B cell (primary cell): ENCODE data around the gene CINP. TPM values are rescaled to one million over a fixed set of nuclear protein-coding genes. Genes with fewer than 3 reads are reported as not detected.

Experiments used
- ATAC-seq: fragments of 200-7000 bp; cut with Tn5 transposase; one replicate; pipeline ENCODE4 v1.10.0; 2021; ENCODE audit warnings: low read depth, mild to moderate bottlenecking, moderate number of reproducible peaks, moderate library complexity
- CTCF ChIA-PET: fragments of 350-600 bp; sonication (Branson Sonifier 250); formaldehyde crosslinking; loops from one replicate; lab custom pipeline; 2021; ENCODE audit warnings: antibody characterized with exemption, inconsistent platforms; lab: Charles Lee
- POLR2A ChIA-PET: fragments of 350-600 bp; sonication (Branson Sonifier 250); formaldehyde crosslinking; loops from one replicate; lab custom pipeline; 2021; ENCODE audit warnings: antibody characterized with exemption; lab: Charles Lee
- DNase-seq: peaks from one replicate; pipeline ENCODE4 v3.0.0; 2013
- H2AFZ ChIP-seq: 2 replicates; pipeline ENCODE4 v1.6.1; 2012; ENCODE audit warnings: mild to moderate bottlenecking, low read depth, low read length; ENCODE audit not compliant: insufficient read depth, poor library complexity, severe bottlenecking
- H3K27ac ChIP-seq, 2 donors: 1 replicate in 1 of 2; 2 replicates in 1 of 2; pipeline ENCODE4 v1.5.1; 2012 to 2013; ENCODE audit warnings: low read length in 2 of 2, mild to moderate bottlenecking in 2 of 2, moderate library complexity in 1 of 2
- H3K27me3 ChIP-seq, 4 experiments: fragments of 200-600 bp in 1 of 4; sonication (generic) in 1 of 4; replicated peaks in 1 of 4; 1 replicate in 2 of 4; 2 replicates in 2 of 4; pipeline versions ENCODE4 v1.6.1 to v1.7.0; 2013 to 2016; ENCODE audit warnings: low read length in 3 of 4, mild to moderate bottlenecking in 2 of 4, mixed read lengths in 1 of 4, moderate library complexity in 1 of 4; ENCODE audit not compliant: insufficient read depth in 4 of 4, control insufficient read depth in 3 of 4; ENCODE audit errors: control extremely low read depth in 1 of 4
- H3K36me3 ChIP-seq, 2 experiments: replicated peaks in 1 of 2; 1 replicate in 1 of 2; 2 replicates in 1 of 2; pipeline versions ENCODE4 v1.6.1 to v1.7.1; 2013; ENCODE audit warnings: low read length in 1 of 2; ENCODE audit not compliant: insufficient read depth in 2 of 2, control insufficient read depth in 1 of 2; ENCODE audit errors: control extremely low read depth in 1 of 2, extremely low read depth in 1 of 2
- H3K4me1 ChIP-seq, 2 donors: fragments of 200-600 bp in 1 of 2; sonication (generic) in 1 of 2; 1 replicate in 1 of 2; 2 replicates in 1 of 2; pipeline versions ENCODE4 v1.5.1 to v1.6.1; 2013 to 2017; ENCODE audit warnings: low read length in 2 of 2; ENCODE audit not compliant: control insufficient read depth in 2 of 2, insufficient read depth in 2 of 2
- H3K4me2 ChIP-seq: replicated peaks from 2 replicates; pipeline ENCODE3; 2012; ENCODE audit warnings: mild to moderate bottlenecking, low read depth, low read length; ENCODE audit not compliant: poor library complexity, severe bottlenecking
- H3K4me3 ChIP-seq, 5 experiments: fragments of 200-600 bp in 1 of 5; sonication (generic) in 1 of 5; 1 replicate in 3 of 5; 2 replicates in 2 of 5; pipeline versions ENCODE4 v1.5.1 to v1.7.0; 2011 to 2016; ENCODE audit warnings: low read length in 4 of 5, mild to moderate bottlenecking in 4 of 5, low read depth in 2 of 5, control low read depth in 1 of 5, moderate library complexity in 1 of 5; ENCODE audit not compliant: insufficient read depth in 1 of 5; ENCODE audit errors: control extremely low read depth in 1 of 5, extremely low read depth in 1 of 5
- H3K79me2 ChIP-seq: fragments of 200-600 bp; sonication (generic); one replicate; pipeline ENCODE4 v1.6.0; 2016; ENCODE audit warnings: low read length; ENCODE audit not compliant: control insufficient read depth, insufficient read depth
- H3K9ac ChIP-seq: fragments of 200-600 bp; sonication (generic); 2 replicates; pipeline ENCODE4 v1.6.1; 2017; ENCODE audit warnings: mild to moderate bottlenecking, low read length, moderate library complexity
- H3K9me3 ChIP-seq, 3 donors: one replicate each; pipeline versions ENCODE4 v1.6.1 to v1.7.1; 2013; ENCODE audit warnings: low read length in 2 of 3; ENCODE audit not compliant: control insufficient read depth in 2 of 3, insufficient read depth in 1 of 3; ENCODE audit errors: control extremely low read depth in 1 of 3
- H4K20me1 ChIP-seq: 2 replicates; pipeline ENCODE4 v1.6.0; 2012; ENCODE audit warnings: mild to moderate bottlenecking, low read length; ENCODE audit not compliant: insufficient read depth, control insufficient read depth, poor library complexity, severe bottlenecking
- H3K27ac Mint-ChIP-seq: one replicate; pipeline ENCODE4 v1.8.0; 2021; ENCODE audit warnings: mixed read lengths
- H3K27me3 Mint-ChIP-seq: one replicate; pipeline ENCODE4 v1.8.0; 2021; ENCODE audit warnings: mixed read lengths
- H3K4me1 Mint-ChIP-seq: one replicate; pipeline ENCODE4 v1.8.0; 2021; ENCODE audit warnings: mixed read lengths
- H3K4me3 Mint-ChIP-seq: one replicate; pipeline ENCODE4 v1.8.0; 2021; ENCODE audit warnings: mixed read lengths
- H3K9me3 Mint-ChIP-seq: one replicate; pipeline ENCODE4 v1.8.0; 2022; ENCODE audit warnings: mixed read lengths; ENCODE audit not compliant: insufficient read depth
- CTCF ChIP-seq: fragments of 200-600 bp; IDR thresholded peaks from one replicate; pipeline ENCODE4 v1.8.0; 2022; ENCODE audit warnings: antibody characterized with exemption, mild to moderate bottlenecking
- EZH2 ChIP-seq: IDR thresholded peaks from 2 replicates; pipeline ENCODE4 v1.6.1; 2012; ENCODE audit warnings: borderline replicate concordance, low read depth, mild to moderate bottlenecking, moderate library complexity, low read length; ENCODE audit not compliant: insufficient read depth, poor library complexity, severe bottlenecking
- WGBS: methylation state at CpG from one replicate; pipeline ENCODE4 v1.1.5; 2013; ENCODE audit warnings: missing lambda C conversion rate; ENCODE audit not compliant: insufficient coverage; 5-methylcytosine and 5-hydroxymethylcytosine counted together
- intact Hi-C: fragments of 100-400 bp; cut with micrococcal nuclease; formaldehyde crosslinking; loops from one replicate; pipeline ENCODE4 v1.10.0; 2022
- polyA plus RNA-seq: library from polyadenylated mRNA; depleted of rRNA; stranded (reverse); fragments of >200 nt; gene quantifications from 2 replicates; pipeline ENCODE4 v1.2.3, GENCODE V29; 2012
- total RNA-seq, 2 donors: library from RNA; stranded (reverse); fragments of 120-200 nt in 1 of 2; gene quantifications; 1 replicate in 1 of 2; 2 replicates in 1 of 2; pipeline versions ENCODE4 v1.2.3 to v1.2.4, GENCODE V29; 2013 to 2022

CINP gene
- total and polyA plus RNA-seq, 2 donors (not counting 1 experiment from before 2014, with no cell fraction given) = 21.9 to 28.8 TPM

DNA sequence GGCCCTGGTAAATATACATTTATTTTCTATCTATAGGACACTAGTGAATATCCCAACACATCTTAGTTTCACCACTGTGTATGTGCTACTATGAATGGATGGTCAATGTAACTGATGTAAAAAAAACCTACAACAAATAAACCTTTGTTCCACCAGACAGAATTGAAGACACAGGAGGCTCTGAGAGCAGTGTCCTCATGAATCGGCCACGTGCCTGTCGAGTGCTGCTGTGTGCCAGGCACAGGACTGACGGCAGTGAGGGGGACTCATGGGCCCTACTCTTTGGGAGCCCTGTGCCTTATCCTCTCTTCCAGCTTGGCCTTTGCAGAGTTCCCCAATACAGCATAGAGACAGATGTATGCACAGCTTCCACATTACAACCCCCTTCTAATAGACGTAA lies 18.2 kb downstream of the CINP start:
- H3K27me3 ChIP-seq = no peaks in the 10 kb centered on the region
- H2AFZ ChIP-seq = no peak overlapping the region
- intact Hi-C loops = no loop called here
- H3K4me2 ChIP-seq = no peak overlapping the region
- H4K20me1 ChIP-seq = no peaks in the 10 kb centered on the region
- no peak overlapping the region for H3K9ac ChIP-seq
- POLR2A ChIA-PET = no interaction called here
- H3K79me2 ChIP-seq = no peaks in the 10 kb centered on the region
- TF ChIP-seq CTCF (no peak), EZH2 (no peak)
- WGBS = 98% methylated on average over 4 of the region's 5 CpGs
- Mint-ChIP-seq H3K27me3 (no peaks in the 10 kb centered on the region), H3K4me3 (no peak overlapping the region), H3K4me1 (no peaks in the 10 kb centered on the region), H3K9me3 (no peaks in the 10 kb centered on the region), H3K27ac (no peak overlapping the region)
- H3K36me3 ChIP-seq = peaks cover 10 to 60% of the 10 kb centered on the region in 2 experiments
- no peaks in the 10 kb centered on the region for H3K4me1 ChIP-seq
- H3K4me3 ChIP-seq = no peak overlapping the region
- ATAC-seq = no peak
- CTCF ChIA-PET = interaction anchor here (0.5 kb wide), 1 partner anchor 1970 kb away, joined by 3 read pairs; no protein-coding TSS in a partner anchor
- DNase-seq = no peak
- no peaks in the 10 kb centered on the region for H3K9me3 ChIP-seq
- no peak overlapping the region for H3K27ac ChIP-seq

DNA sequence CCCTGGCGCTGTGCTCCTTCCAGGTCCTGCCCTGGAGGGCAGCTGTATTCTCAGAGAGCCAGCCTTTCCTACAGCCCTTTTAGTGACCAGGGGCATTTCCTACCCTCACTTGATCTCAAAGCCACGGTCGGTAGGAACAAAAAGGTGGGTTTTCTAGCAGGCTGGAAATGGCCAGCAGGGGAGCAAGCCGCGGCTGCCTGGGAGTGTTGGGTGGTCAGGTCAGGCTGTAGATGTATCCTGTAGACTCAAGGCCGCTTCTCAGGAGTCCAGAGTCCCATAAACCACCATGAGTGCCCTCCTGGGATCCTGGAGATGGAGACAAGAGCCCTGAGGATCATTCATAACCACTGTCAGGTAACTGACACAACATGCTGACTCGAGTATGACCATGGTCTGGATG lies 18.6 kb downstream of the CINP start:
- POLR2A ChIA-PET = no interaction called here
- Histone ChIP-seq H4K20me1 (no peaks in the 10 kb centered on the region), H3K27ac (no peak overlapping the region), H3K9me3 (no peaks in the 10 kb centered on the region), H3K9ac (no peak overlapping the region), H2AFZ (no peak overlapping the region), H3K4me3 (no peak overlapping the region), H3K27me3 (no peaks in the 10 kb centered on the region), H3K36me3 (peaks cover 10 to 58% of the 10 kb centered on the region in 2 experiments), H3K4me1 (no peaks in the 10 kb centered on the region), H3K79me2 (no peaks in the 10 kb centered on the region), H3K4me2 (no peak overlapping the region)
- H3K9me3 Mint-ChIP-seq = no peaks in the 10 kb centered on the region
- ATAC-seq (no peak), DNase-seq (no peak)
- H3K27ac Mint-ChIP-seq = no peak overlapping the region
- H3K4me1 Mint-ChIP-seq = no peaks in the 10 kb centered on the region
- H3K27me3 Mint-ChIP-seq = no peaks in the 10 kb centered on the region
- intact Hi-C loops = no loop called here
- no peak for TF ChIP-seq EZH2
- no peak for TF ChIP-seq CTCF
- CTCF ChIA-PET = interaction anchor here (0.5 kb wide), 1 partner anchor 1970 kb away, joined by 3 read pairs; no protein-coding TSS in a partner anchor
- H3K4me3 Mint-ChIP-seq = no peak overlapping the region
- 92% methylated on average over 2 of the region's 7 CpGs for WGBS
